Peyer's patch (tissue), 4 donors: ENCODE results near the gene GPR108.

Experiments used
- POLR2A ChIP-seq, 2 donors: fragments of 450-650 bp; IDR thresholded peaks; one replicate each; pipeline ENCODE4 v1.5.1; 2017; ENCODE audit warnings: antibody characterized with exemption in 2 of 2, mild to moderate bottlenecking in 2 of 2, moderate library complexity in 2 of 2
- TF ChIP-seq, protein P1 (sequence below), 6 experiments: fragments of 450-650 bp in 4 of 6; fragments of 200-600 bp in 2 of 6; sonication (generic) in 1 of 6; IDR thresholded peaks; one replicate each; pipeline ENCODE4 v1.5.1; 2017 to 2019; ENCODE audit warnings: antibody characterized with exemption in 6 of 6, mild to moderate bottlenecking in 3 of 6, moderate library complexity in 1 of 6

DNA sequence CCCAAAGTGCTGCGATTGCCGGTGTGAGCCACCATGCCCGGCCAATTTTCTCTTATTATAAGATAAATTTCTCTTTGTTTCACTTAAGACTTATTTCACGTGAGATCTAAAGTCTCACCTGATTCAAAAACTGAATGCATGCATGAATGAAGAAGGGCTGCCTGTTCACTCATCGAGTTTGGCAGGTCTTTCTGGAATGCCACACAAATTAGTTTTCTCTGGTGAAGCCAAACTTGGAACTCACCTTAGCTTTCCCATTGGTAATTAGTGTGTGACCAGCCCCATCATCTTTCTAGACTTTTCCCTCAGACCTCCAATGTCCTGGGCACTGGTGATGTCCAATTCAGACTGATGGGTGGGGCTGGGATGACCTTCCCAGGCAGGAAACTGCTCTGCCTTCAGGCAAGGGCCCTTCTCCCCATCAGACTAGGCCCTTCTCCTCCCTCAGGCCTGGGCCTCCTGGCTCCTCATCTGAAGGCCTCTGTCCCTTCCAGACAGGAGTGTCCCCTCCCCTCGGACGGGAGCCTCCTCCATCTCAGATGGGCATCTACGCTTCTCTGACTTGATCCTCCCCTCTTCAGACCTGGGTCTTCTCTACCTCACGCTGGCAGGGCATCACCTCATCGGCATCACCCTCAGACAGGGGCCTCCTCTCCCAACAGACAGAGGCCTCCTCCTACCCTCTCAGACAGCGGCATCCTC, 31.3 kb downstream of the GPR108 start:
- TF ChIP-seq, protein P1, sequence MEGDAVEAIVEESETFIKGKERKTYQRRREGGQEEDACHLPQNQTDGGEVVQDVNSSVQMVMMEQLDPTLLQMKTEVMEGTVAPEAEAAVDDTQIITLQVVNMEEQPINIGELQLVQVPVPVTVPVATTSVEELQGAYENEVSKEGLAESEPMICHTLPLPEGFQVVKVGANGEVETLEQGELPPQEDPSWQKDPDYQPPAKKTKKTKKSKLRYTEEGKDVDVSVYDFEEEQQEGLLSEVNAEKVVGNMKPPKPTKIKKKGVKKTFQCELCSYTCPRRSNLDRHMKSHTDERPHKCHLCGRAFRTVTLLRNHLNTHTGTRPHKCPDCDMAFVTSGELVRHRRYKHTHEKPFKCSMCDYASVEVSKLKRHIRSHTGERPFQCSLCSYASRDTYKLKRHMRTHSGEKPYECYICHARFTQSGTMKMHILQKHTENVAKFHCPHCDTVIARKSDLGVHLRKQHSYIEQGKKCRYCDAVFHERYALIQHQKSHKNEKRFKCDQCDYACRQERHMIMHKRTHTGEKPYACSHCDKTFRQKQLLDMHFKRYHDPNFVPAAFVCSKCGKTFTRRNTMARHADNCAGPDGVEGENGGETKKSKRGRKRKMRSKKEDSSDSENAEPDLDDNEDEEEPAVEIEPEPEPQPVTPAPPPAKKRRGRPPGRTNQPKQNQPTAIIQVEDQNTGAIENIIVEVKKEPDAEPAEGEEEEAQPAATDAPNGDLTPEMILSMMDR (IDR thresholded peaks at IDR 0.05): no peak
- TF ChIP-seq POLR2A (IDR thresholded peaks at IDR 0.05): no peak
